Caco-2 (cell line): ENCODE results near the gene C17orf78. TPM values are rescaled to one million over a fixed set of nuclear protein-coding genes. Genes with fewer than 3 reads are reported as not detected.

Experiments used
- BruUV-seq: library from RNA; stranded (reverse); fragments of 400-500 nt; replicated peaks from 2 replicates; lab custom pipeline; 2021; lab: Mats Ljungman, UMichigan
- CTCF ChIA-PET: fragments of 300-600 bp; sonication (Branson Sonifier 250); formaldehyde crosslinking; loops from one replicate; lab custom pipeline; 2022; ENCODE audit warnings: antibody characterized with exemption; lab: Charles Lee
- POLR2A ChIA-PET: fragments of 300-600 bp; sonication (Branson Sonifier 250); formaldehyde crosslinking; loops from one replicate; lab custom pipeline; 2022; ENCODE audit warnings: antibody characterized with exemption; lab: Charles Lee
- DNase-seq, 2 experiments: peaks; one replicate each; pipeline versions ENCODE4 v3.0.0 to v3.0.0-alpha.2; 2020 to 2022
- H3K27me3 ChIP-seq: replicated peaks from 2 replicates; pipeline ENCODE4 v1.6.0; 2011; ENCODE audit warnings: low read length; ENCODE audit not compliant: control insufficient read depth, insufficient read depth
- H3K36me3 ChIP-seq: 2 replicates; pipeline ENCODE4 v1.5.1; 2011; ENCODE audit warnings: low read length; ENCODE audit not compliant: control insufficient read depth, insufficient read depth
- H3K4me1 ChIP-seq: fragments of 250-450 bp; sonication (Bioruptor Pico); 2 replicates; pipeline ENCODE4 v1.5.1; 2020; ENCODE audit warnings: mild to moderate bottlenecking
- H3K4me3 ChIP-seq: 2 replicates; pipeline ENCODE4 v1.5.1; 2011; ENCODE audit warnings: low read depth, mild to moderate bottlenecking, control low read depth, low read length
- H3K9me3 ChIP-seq: fragments of 250-450 bp; sonication (Bioruptor Pico); 2 replicates; pipeline ENCODE4 v1.5.1; 2020; ENCODE audit warnings: mild to moderate bottlenecking, moderate library complexity
- H3K27ac Mint-ChIP-seq: one replicate; pipeline ENCODE4 v1.8.0; 2022; ENCODE audit warnings: mixed read lengths; ENCODE audit not compliant: unreplicated experiment
- H3K27me3 Mint-ChIP-seq: one replicate; pipeline ENCODE4 v1.8.0; 2022; ENCODE audit warnings: mixed read lengths; ENCODE audit not compliant: insufficient read depth, unreplicated experiment
- H3K36me3 Mint-ChIP-seq: one replicate; pipeline ENCODE4 v1.8.0; 2022; ENCODE audit warnings: mild to moderate bottlenecking, mixed read lengths; ENCODE audit not compliant: insufficient read depth, unreplicated experiment
- H3K4me1 Mint-ChIP-seq: one replicate; pipeline ENCODE4 v1.8.0; 2022; ENCODE audit warnings: low read depth, mixed read lengths; ENCODE audit not compliant: unreplicated experiment
- H3K4me3 Mint-ChIP-seq: one replicate; pipeline ENCODE4 v1.8.0; 2022; ENCODE audit warnings: mild to moderate bottlenecking, moderate library complexity, mixed read lengths; ENCODE audit not compliant: unreplicated experiment
- H3K9me3 Mint-ChIP-seq: one replicate; pipeline ENCODE4 v1.8.0; 2022; ENCODE audit warnings: mixed read lengths; ENCODE audit not compliant: unreplicated experiment
- intact Hi-C: fragments of 100-400 bp; cut with micrococcal nuclease; formaldehyde crosslinking; loops from one replicate; pipeline ENCODE4 v1.10.0; 2022; ENCODE audit not compliant: unreplicated experiment
- total RNA-seq: library from RNA; stranded (reverse); gene quantifications from 2 replicates; pipeline ENCODE4 v1.2.3, GENCODE V29; 2022
- TF ChIP-seq, protein P1 (sequence below), 2 experiments: fragments of 200-600 bp in 1 of 2; IDR thresholded peaks; 1 replicate in 1 of 2; 2 replicates in 1 of 2; pipeline versions ENCODE4 v1.5.1 to v1.8.0; 2011 to 2022; ENCODE audit warnings: antibody characterized with exemption in 1 of 2, control low read depth in 1 of 2, inconsistent platforms in 1 of 2, low read depth in 1 of 2, low read length in 1 of 2, mild to moderate bottlenecking in 1 of 2, moderate library complexity in 1 of 2; ENCODE audit not compliant: insufficient read depth in 1 of 2, severe bottlenecking in 1 of 2, unreplicated experiment in 1 of 2

The C17orf78 gene
- total RNA-seq, 1 experiment from 2014 or later = not detected

DNA sequence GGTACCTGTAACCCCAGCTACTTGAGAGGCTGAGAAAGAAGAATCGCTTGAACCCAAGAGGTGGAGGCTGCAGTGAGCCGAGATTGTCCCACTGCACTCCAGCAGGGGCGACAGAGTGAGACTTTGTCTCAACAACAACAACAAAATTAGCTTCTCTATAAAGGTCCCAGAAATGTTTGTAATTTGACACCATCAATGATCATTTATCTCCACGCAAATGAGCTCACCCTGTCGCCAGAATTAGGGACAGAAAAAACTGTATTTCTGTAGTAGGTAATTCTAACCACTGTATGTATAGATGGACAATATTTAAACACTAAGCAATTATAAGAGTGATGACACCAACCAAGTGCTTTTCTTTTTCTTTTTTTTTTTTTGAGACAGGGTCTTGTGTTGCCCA lies 10.7 kb downstream of the C17orf78 start:
- TF ChIP-seq, protein P1, sequence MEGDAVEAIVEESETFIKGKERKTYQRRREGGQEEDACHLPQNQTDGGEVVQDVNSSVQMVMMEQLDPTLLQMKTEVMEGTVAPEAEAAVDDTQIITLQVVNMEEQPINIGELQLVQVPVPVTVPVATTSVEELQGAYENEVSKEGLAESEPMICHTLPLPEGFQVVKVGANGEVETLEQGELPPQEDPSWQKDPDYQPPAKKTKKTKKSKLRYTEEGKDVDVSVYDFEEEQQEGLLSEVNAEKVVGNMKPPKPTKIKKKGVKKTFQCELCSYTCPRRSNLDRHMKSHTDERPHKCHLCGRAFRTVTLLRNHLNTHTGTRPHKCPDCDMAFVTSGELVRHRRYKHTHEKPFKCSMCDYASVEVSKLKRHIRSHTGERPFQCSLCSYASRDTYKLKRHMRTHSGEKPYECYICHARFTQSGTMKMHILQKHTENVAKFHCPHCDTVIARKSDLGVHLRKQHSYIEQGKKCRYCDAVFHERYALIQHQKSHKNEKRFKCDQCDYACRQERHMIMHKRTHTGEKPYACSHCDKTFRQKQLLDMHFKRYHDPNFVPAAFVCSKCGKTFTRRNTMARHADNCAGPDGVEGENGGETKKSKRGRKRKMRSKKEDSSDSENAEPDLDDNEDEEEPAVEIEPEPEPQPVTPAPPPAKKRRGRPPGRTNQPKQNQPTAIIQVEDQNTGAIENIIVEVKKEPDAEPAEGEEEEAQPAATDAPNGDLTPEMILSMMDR (IDR thresholded peaks at IDR 0.05; ENCODE audit: insufficient read depth in 1 of 2, low read depth in 1 of 2, low read length in 1 of 2, severe bottlenecking in 1 of 2, unreplicated experiment in 1 of 2) = no peak
- no TSS peak for BruUV-seq
- ChIA-PET CTCF (interaction anchor here (0.6 to 2.7 kb wide), 3 partner anchors 13 to 239 kb away, joined by 3 to 21 read pairs (median 4); no protein-coding TSS in a partner anchor), POLR2A (no interaction called here)
- no peaks in the 10 kb centered on the region for H3K36me3 Mint-ChIP-seq
- H3K36me3 ChIP-seq = no peaks in the 10 kb centered on the region
- H3K4me1 ChIP-seq = peaks cover 5% of the 10 kb centered on the region; the same call in 1 of the 2 replicates
- peaks cover 6% of the 10 kb centered on the region for H3K4me1 Mint-ChIP-seq
- intact Hi-C loops = no loop called here
- no peaks in the 10 kb centered on the region for H3K9me3 Mint-ChIP-seq
- no peaks in the 10 kb centered on the region for H3K27me3 ChIP-seq
- no peaks in the 10 kb centered on the region for H3K9me3 ChIP-seq
- no peak overlapping the region for H3K4me3 ChIP-seq
- no peak overlapping the region for H3K27ac Mint-ChIP-seq
- no peaks in the 10 kb centered on the region for H3K27me3 Mint-ChIP-seq
- no peak overlapping the region for H3K4me3 Mint-ChIP-seq
- DNase-seq = no peak

DNA sequence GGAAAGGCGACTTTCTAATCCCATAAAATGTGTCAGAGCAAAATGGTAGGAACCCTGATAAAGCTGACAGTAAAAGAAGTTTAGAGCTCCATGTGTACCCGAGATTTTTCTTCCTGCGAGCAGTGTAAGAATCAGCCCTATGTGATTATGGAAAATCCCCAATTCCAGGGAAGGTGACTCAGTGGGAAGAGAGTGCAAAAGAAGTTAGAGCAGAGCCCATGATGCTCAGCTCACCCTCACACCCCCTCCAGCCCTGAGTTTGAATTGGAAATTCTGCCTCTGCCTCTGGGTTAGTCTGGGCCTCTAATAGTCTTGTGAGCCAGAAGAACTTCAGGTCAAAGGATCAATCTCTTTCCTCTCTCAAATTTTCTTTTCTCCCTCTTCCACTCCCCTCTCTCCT lies 12.5 kb downstream of the C17orf78 start:
- POLR2A ChIA-PET = no interaction called here
- Mint-ChIP-seq H3K27ac (no peak overlapping the region), H3K9me3 (no peaks in the 10 kb centered on the region), H3K27me3 (no peaks in the 10 kb centered on the region), H3K4me3 (no peak overlapping the region), H3K36me3 (no peaks in the 10 kb centered on the region), H3K4me1 (peaks cover 6% of the 10 kb centered on the region)
- no peaks in the 10 kb centered on the region for H3K27me3 ChIP-seq
- peaks cover 9% of the 10 kb centered on the region for H3K4me1 ChIP-seq
- intact Hi-C loops = no loop called here
- CTCF ChIA-PET = interaction anchor here (0.8 to 1.0 kb wide), 2 partner anchors 15 kb away, joined by 3 to 4 read pairs; no protein-coding TSS in a partner anchor
- no TSS peak for BruUV-seq
- no peaks in the 10 kb centered on the region for H3K9me3 ChIP-seq
- no peaks in the 10 kb centered on the region for H3K36me3 ChIP-seq
- H3K4me3 ChIP-seq = no peak overlapping the region
- DNase-seq = no peak
- TF ChIP-seq, protein P1 (IDR thresholded peaks at IDR 0.05; ENCODE audit: insufficient read depth in 1 of 2, low read depth in 1 of 2, low read length in 1 of 2, severe bottlenecking in 1 of 2, unreplicated experiment in 1 of 2) = no peak

DNA sequence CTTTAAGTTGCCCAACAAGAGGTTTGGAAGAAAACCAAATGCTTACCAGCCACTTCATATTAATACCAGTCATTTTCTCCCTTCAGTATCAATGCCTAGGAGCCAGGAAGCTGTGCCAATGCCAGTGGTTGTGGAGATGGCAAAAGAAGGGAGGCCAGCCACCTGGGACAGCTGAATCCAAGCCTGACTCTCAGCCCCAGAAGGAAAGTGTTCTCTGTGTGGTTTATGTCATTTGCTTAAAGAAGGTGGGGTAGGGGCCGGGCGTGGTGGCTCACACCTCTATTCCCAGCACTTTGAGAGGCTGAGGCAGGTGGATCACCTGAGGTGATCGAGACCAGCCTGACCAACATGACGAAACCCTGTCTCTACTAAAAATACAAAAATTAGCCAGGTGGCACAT lies 13.4 kb downstream of the C17orf78 start:
- ChIA-PET CTCF (interaction anchor here (1.0 kb wide), 1 partner anchor 16 kb away, joined by 3 read pairs; no protein-coding TSS in a partner anchor), POLR2A (no interaction called here)

More for the DNA sequence above, 13.4 kb downstream of the C17orf78 start:
- Mint-ChIP-seq H3K27ac (no peak overlapping the region), H3K4me1 (peaks cover 6% of the 10 kb centered on the region), H3K36me3 (no peaks in the 10 kb centered on the region), H3K27me3 (no peaks in the 10 kb centered on the region), H3K4me3 (no peak overlapping the region), H3K9me3 (no peaks in the 10 kb centered on the region)
- no peak for DNase-seq
- Histone ChIP-seq H3K4me1 (peaks cover 9% of the 10 kb centered on the region), H3K27me3 (no peaks in the 10 kb centered on the region), H3K4me3 (no peak overlapping the region), H3K9me3 (no peaks in the 10 kb centered on the region), H3K36me3 (no peaks in the 10 kb centered on the region)
- TF ChIP-seq, protein P1 (IDR thresholded peaks at IDR 0.05; ENCODE audit: insufficient read depth in 1 of 2, low read depth in 1 of 2, low read length in 1 of 2, severe bottlenecking in 1 of 2, unreplicated experiment in 1 of 2) = no peak
- BruUV-seq = no TSS peak
- intact Hi-C loops = no loop called here
